GM12878 (cell line): ENCODE results near the gene ARHGEF1. TPM values are rescaled to one million over a fixed set of nuclear protein-coding genes. Genes with fewer than 3 reads are reported as not detected.

ENCODE experiments used
- EP300 ChIP-seq, 2 experiments: fragments of 150-350 bp in 1 of 2; IDR thresholded peaks; 2 replicates each; pipeline ENCODE4 v1.6.1; 2011 to 2012; ENCODE audit warnings: low read depth in 2 of 2, low read length in 2 of 2, borderline replicate concordance in 1 of 2, improper control_type of control experiment in 1 of 2, inconsistent platforms in 1 of 2; ENCODE audit not compliant: control insufficient read depth in 1 of 2
- HCFC1 ChIP-seq: fragments of 150-350 bp; IDR thresholded peaks from 2 replicates; pipeline ENCODE4 v1.6.1; 2014; ENCODE audit warnings: low read length
- IKZF2 ChIP-seq, 2 experiments: fragments of 450-650 bp; IDR thresholded peaks; 2 replicates each; pipeline ENCODE4 v1.6.1; 2017; ENCODE audit warnings: mild to moderate bottlenecking in 2 of 2, moderate library complexity in 2 of 2
- JUNB ChIP-seq: IDR thresholded peaks from 2 replicates; pipeline ENCODE4 v1.6.1; 2016; ENCODE audit warnings: antibody characterized with exemption, mild to moderate bottlenecking
- NBN ChIP-seq: fragments of 450-650 bp; IDR thresholded peaks from 2 replicates; pipeline ENCODE4 v1.6.1; 2016
- NR2F1 ChIP-seq: fragments of 450-650 bp; conservative IDR thresholded peaks from 2 replicates; pipeline ENCODE4 v1.6.1; 2017; ENCODE audit warnings: mild to moderate bottlenecking
- RAD21 ChIP-seq: IDR thresholded peaks from 2 replicates; pipeline ENCODE4 v1.6.1; 2011; ENCODE audit warnings: mild to moderate bottlenecking, low read depth, low read length, moderate library complexity; ENCODE audit not compliant: insufficient read depth
- RCOR1 ChIP-seq: conservative IDR thresholded peaks from 2 replicates; pipeline ENCODE4 v1.6.1; 2012; ENCODE audit warnings: low read depth, low read length, improper control_type of control experiment
- SMC3 ChIP-seq: IDR thresholded peaks from 2 replicates; pipeline ENCODE4 v1.6.1; 2011; ENCODE audit warnings: low read length, improper control_type of control experiment, borderline replicate concordance
- ZZZ3 ChIP-seq: IDR thresholded peaks from 2 replicates; pipeline ENCODE4 v1.6.1; 2011; ENCODE audit warnings: low read depth; ENCODE audit not compliant: control insufficient read depth, insufficient read length
- polyA plus RNA-seq, 11 experiments: library from polyadenylated mRNA; depleted of rRNA in 4 of 11; unstranded in 6 of 11; stranded (reverse) in 5 of 11; fragments of >200 nt; fragmentation: Nextera tagmentation in 4 of 11; fragmentation: Illumina TruSeq in 1 of 11; extraction: Ambion mirVana in 4 of 11; extraction: Trizol in 1 of 11; gene quantifications; 1 replicate in 1 of 11; 2 replicates in 10 of 11; pipeline versions ENCODE4 v1.2.1 to v1.2.3, GENCODE V29; 2011 to 2016; ENCODE audit warnings: inconsistent platforms in 2 of 11, missing spikeins in 2 of 11, low read depth in 1 of 11
- total RNA-seq, 4 experiments: library from RNA; depleted of rRNA in 3 of 4; stranded (reverse); fragments of >200 nt in 3 of 4; fragmentation: Illumina TruSeq in 1 of 4; extraction: Trizol in 1 of 4; gene quantifications; 2 replicates each; pipeline versions ENCODE4 v1.2.1 to v1.2.3, GENCODE V29; 2013 to 2021
- TF ChIP-seq, protein P1 (sequence below): fragments of 150-350 bp; IDR thresholded peaks from 2 replicates; pipeline ENCODE4 v1.6.1; 2016; ENCODE audit warnings: low read depth, low read length

Gene ARHGEF1
- total and polyA plus RNA-seq, 10 of the 15 experiments (the other 5 are each of a cell fraction or from before 2014, with no cell fraction given), result 1.2 to 207 (median 53.9) TPM

DNA sequence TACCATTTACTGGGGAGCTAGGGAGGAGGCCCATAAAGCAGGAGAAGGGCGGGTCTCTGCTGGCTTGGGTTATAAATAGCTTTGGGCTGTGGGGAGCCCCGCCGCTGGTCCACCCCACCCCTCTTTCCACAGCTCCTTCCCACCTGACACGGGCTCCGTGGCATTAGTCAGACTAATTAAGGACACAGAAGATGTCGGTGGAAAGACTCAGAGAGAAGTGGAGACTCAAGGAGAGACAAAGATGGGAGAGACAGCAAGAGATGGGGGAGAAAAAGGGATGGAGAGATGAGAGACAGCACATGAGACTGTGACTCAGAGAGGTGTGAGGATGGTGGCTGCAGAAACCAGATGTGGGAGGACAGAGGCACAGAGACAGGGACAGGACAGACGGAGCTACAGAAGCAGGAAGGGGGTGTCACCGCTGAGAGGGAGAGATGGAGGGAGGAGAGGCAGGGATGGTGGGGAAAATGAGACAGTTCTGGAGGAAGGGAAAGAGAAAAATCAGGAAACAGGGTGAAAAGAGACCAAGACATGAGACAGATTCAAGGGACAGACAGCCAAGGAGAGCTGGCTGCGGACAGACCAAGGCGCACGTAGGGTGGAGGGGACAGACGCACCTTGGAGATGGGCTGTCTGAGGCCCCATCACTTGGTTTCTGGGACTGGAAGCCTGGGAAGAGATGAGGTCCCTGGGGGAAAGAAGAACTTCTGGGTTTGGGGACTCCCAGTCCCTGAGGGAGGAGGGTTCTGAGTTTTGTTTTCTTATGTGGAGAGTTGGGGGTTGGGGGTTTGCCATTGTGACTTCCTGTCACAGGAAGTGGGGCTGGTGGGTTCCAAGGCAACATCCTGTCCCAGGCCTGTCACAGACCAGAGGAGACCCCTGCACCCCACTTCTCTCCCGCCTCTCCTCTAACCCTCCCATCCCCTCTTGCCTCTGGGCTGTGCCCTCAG, 4.1 kb downstream of the ARHGEF1 start (continued):
- TF ChIP-seq EP300 (IDR thresholded peaks at IDR 0.05; ENCODE audit: borderline replicate concordance in 1 of 2, control insufficient read depth in 1 of 2, low read depth in 2 of 2, low read length in 2 of 2) (peak in 1 of 2 experiments; percentile 36; a peak in 1 of 4 replicates), RCOR1 (no peak), HCFC1 (no peak; the same call in 1 of the 2 replicates), SMC3 (no peak), IKZF2 (IDR thresholded peaks at IDR 0.05) (peak; percentile 67 to 73), NBN (peak; percentile 96), RAD21 (no peak), ZZZ3 (no peak), JUNB (no peak), NR2F1 (no peak)
- TF ChIP-seq, protein P1, sequence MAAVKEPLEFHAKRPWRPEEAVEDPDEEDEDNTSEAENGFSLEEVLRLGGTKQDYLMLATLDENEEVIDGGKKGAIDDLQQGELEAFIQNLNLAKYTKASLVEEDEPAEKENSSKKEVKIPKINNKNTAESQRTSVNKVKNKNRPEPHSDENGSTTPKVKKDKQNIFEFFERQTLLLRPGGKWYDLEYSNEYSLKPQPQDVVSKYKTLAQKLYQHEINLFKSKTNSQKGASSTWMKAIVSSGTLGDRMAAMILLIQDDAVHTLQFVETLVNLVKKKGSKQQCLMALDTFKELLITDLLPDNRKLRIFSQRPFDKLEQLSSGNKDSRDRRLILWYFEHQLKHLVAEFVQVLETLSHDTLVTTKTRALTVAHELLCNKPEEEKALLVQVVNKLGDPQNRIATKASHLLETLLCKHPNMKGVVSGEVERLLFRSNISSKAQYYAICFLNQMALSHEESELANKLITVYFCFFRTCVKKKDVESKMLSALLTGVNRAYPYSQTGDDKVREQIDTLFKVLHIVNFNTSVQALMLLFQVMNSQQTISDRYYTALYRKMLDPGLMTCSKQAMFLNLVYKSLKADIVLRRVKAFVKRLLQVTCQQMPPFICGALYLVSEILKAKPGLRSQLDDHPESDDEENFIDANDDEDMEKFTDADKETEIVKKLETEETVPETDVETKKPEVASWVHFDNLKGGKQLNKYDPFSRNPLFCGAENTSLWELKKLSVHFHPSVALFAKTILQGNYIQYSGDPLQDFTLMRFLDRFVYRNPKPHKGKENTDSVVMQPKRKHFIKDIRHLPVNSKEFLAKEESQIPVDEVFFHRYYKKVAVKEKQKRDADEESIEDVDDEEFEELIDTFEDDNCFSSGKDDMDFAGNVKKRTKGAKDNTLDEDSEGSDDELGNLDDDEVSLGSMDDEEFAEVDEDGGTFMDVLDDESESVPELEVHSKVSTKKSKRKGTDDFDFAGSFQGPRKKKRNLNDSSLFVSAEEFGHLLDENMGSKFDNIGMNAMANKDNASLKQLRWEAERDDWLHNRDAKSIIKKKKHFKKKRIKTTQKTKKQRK, result no peak
